ENCODE data around the gene EMP3. TPM values are rescaled to one million over a fixed set of nuclear protein-coding genes. Genes with fewer than 3 reads are reported as not detected.

Gene EMP3
- total and polyA plus RNA-seq, 9 of the 15 experiments (the other 6 are each of a cell fraction or from before 2014, with no cell fraction given): 123 to 386 (median 296) TPM

DNA sequence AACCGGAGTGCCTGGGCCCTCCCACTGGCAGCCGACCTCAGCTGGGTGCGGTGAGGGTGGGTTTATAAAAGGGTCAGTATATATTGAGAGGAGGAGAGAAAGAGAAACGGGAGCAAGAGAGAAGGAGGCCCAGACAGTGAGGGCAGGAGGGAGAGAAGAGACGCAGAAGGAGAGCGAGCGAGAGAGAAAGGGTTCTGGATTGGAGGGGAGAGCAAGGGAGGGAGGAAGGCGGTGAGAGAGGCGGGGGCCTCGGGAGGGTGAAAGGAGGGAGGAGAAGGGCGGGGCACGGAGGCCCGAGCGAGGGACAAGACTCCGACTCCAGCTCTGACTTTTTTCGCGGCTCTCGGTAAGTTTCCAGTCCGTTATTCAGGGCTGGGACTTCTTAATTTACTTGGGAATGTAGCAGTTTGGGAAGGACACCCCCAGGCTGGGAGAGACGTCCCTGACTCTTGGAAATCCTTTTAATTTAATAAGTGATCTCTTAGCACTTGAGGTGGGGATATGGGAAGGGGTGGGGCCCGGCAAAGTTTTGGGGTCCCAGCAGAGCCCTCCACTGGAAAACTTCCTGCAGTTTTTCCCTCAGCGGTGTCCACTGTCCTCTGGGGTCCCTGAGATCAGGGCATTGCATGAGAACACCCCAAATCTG is at the start of gene EMP3 (continued):
- peak; percentile 75 for TF ChIP-seq ZFX (CRISPR knock-in tag; IDR thresholded peaks at IDR 0.05)
- TF ChIP-seq TEAD4 (IDR thresholded peaks at IDR 0.05; ENCODE audit: low read length): 0 out of 2 replicates have a peak, but pooled peaks have one; percentile 15
- TF ChIP-seq TEAD4 (CRISPR knock-in tag; IDR thresholded peaks at IDR 0.05; ENCODE audit: borderline replicate concordance): no peak
- peak; percentile 31 for TF ChIP-seq MEIS2 (IDR thresholded peaks at IDR 0.05; ENCODE audit: partially characterized antibody)
- TF ChIP-seq, protein P1, sequence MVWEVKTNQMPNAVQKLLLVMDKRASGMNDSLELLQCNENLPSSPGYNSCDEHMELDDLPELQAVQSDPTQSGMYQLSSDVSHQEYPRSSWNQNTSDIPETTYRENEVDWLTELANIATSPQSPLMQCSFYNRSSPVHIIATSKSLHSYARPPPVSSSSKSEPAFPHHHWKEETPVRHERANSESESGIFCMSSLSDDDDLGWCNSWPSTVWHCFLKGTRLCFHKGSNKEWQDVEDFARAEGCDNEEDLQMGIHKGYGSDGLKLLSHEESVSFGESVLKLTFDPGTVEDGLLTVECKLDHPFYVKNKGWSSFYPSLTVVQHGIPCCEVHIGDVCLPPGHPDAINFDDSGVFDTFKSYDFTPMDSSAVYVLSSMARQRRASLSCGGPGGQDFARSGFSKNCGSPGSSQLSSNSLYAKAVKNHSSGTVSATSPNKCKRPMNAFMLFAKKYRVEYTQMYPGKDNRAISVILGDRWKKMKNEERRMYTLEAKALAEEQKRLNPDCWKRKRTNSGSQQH (CRISPR knock-in tag; IDR thresholded peaks at IDR 0.05): peak; percentile 94
- TF ChIP-seq ZNF232 (CRISPR knock-in tag; IDR thresholded peaks at IDR 0.05): no peak
- TF ChIP-seq, protein P2, sequence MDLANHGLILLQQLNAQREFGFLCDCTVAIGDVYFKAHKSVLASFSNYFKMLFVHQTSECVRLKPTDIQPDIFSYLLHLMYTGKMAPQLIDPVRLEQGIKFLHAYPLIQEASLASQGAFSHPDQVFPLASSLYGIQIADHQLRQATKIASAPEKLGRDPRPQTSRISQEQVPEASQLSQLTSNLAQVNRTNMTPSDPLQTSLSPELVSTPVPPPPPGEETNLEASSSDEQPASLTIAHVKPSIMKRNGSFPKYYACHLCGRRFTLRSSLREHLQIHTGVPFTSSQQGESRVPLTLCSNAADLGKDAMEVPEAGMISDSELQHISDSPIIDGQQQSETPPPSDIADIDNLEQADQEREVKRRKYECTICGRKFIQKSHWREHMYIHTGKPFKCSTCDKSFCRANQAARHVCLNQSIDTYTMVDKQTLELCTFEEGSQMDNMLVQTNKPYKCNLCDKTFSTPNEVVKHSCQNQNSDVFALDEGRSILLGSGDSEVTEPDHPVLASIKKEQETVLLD (IDR thresholded peaks at IDR 0.05): peak; percentile 74; the same call in 1 of the 2 replicates
- TF ChIP-seq, protein P3, sequence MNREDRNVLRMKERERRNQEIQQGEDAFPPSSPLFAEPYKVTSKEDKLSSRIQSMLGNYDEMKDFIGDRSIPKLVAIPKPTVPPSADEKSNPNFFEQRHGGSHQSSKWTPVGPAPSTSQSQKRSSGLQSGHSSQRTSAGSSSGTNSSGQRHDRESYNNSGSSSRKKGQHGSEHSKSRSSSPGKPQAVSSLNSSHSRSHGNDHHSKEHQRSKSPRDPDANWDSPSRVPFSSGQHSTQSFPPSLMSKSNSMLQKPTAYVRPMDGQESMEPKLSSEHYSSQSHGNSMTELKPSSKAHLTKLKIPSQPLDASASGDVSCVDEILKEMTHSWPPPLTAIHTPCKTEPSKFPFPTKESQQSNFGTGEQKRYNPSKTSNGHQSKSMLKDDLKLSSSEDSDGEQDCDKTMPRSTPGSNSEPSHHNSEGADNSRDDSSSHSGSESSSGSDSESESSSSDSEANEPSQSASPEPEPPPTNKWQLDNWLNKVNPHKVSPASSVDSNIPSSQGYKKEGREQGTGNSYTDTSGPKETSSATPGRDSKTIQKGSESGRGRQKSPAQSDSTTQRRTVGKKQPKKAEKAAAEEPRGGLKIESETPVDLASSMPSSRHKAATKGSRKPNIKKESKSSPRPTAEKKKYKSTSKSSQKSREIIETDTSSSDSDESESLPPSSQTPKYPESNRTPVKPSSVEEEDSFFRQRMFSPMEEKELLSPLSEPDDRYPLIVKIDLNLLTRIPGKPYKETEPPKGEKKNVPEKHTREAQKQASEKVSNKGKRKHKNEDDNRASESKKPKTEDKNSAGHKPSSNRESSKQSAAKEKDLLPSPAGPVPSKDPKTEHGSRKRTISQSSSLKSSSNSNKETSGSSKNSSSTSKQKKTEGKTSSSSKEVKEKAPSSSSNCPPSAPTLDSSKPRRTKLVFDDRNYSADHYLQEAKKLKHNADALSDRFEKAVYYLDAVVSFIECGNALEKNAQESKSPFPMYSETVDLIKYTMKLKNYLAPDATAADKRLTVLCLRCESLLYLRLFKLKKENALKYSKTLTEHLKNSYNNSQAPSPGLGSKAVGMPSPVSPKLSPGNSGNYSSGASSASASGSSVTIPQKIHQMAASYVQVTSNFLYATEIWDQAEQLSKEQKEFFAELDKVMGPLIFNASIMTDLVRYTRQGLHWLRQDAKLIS (CRISPR knock-in tag; IDR thresholded peaks at IDR 0.05): 0 out of 2 replicates have a peak, but pooled peaks have one; percentile 53
- peak; percentile 85 for TF ChIP-seq GATAD2A (IDR thresholded peaks at IDR 0.05)
- no peak for TF ChIP-seq HNRNPLL (IDR thresholded peaks at IDR 0.05; ENCODE audit: low read depth, low read length, poor library complexity, severe bottlenecking)
- TF ChIP-seq MYNN (IDR thresholded peaks at IDR 0.05): no peak
- TF ChIP-seq MYNN (CRISPR knock-in tag; IDR thresholded peaks at IDR 0.05): no peak
- TF ChIP-seq, protein P4, sequence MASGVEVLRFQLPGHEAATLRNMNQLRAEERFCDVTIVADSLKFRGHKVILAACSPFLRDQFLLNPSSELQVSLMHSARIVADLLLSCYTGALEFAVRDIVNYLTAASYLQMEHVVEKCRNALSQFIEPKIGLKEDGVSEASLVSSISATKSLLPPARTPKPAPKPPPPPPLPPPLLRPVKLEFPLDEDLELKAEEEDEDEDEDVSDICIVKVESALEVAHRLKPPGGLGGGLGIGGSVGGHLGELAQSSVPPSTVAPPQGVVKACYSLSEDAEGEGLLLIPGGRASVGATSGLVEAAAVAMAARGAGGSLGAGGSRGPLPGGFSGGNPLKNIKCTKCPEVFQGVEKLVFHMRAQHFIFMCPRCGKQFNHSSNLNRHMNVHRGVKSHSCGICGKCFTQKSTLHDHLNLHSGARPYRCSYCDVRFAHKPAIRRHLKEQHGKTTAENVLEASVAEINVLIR (CRISPR knock-in tag; IDR thresholded peaks at IDR 0.05): no peak
- TF ChIP-seq HDAC1 (IDR thresholded peaks at IDR 0.05): peak in 1 of 2 experiments; percentile 90; a peak in 2 of 4 replicates
- TF ChIP-seq SP1 (CRISPR knock-in tag; IDR thresholded peaks at IDR 0.05): no peak

Measured in K562 (cell line).